Middle frontal gyrus (tissue), 1 donor: ENCODE data around the gene SH2D6.

Source experiments
- DNase-seq: peaks from one replicate; pipeline ENCODE4 v3.0.0-alpha.2; 2015; ENCODE audit warnings: low spot score; ENCODE audit errors: extremely low spot score

The SH2D6 gene

GRCh38 chr2:85421260-85422071 lies 3.0 kb downstream of the SH2D6 start:
- DNase-seq = no peak

GRCh38 chr2:85422072-85422457 lies 3.6 kb downstream of the SH2D6 start:
- no peak for DNase-seq

- no peak for DNase-seq
Measured at GRCh38 chr2:85423525-85423924, 5.0 kb downstream of the SH2D6 start.

GRCh38 chr2:85425588-85425987 lies 7.1 kb downstream of the SH2D6 start:
- DNase-seq = no peak

- no peak for DNase-seq
Measured at GRCh38 chr2:85427300-85427835, 8.9 kb downstream of the SH2D6 start.

GRCh38 chr2:85428343-85428881 lies 9.9 kb downstream of the SH2D6 start:
- DNase-seq = no peak

GRCh38 chr2:85429213-85429923 lies 10.9 kb downstream of the SH2D6 start:
- no peak for DNase-seq

- DNase-seq = no peak
Measured at GRCh38 chr2:85429924-85430289, 11.4 kb downstream of the SH2D6 start.

- peak; percentile 76 for DNase-seq
Measured at GRCh38 chr2:85430752-85431569, 12.4 kb downstream of the SH2D6 start.

- no peak for DNase-seq
Measured at GRCh38 chr2:85431570-85432205, 13.2 kb downstream of the SH2D6 start.

- DNase-seq = peak; percentile 80
Measured at GRCh38 chr2:85433511-85434089, 15.1 kb downstream of the SH2D6 start.

GRCh38 chr2:85434696-85435095 lies 16.2 kb downstream of the SH2D6 start:
- DNase-seq = no peak

- DNase-seq = no peak
Measured at GRCh38 chr2:85435220-85435958, 16.9 kb downstream of the SH2D6 start.

- DNase-seq = no peak
Measured at GRCh38 chr2:85435981-85436835, 17.7 kb downstream of the SH2D6 start.

- DNase-seq = no peak
Measured at GRCh38 chr2:85436836-85437487, 18.4 kb downstream of the SH2D6 start.

GRCh38 chr2:85437488-85438200 lies 19.1 kb downstream of the SH2D6 start:
- DNase-seq = peak; percentile 77

GRCh38 chr2:85438201-85439024 lies 19.9 kb downstream of the SH2D6 start:
- no peak for DNase-seq
